ENCODE results near the gene AGFG1.

The AGFG1 gene

GRCh38 chr2:227602358-227602757, 130.4 kb downstream of the AGFG1 start:
- no peak overlapping the region for H3K4me3 Mint-ChIP-seq

GRCh38 chr2:227606476-227606875, 134.5 kb downstream of the AGFG1 start:
- H3K36me3 Mint-ChIP-seq (ENCODE audit: low read depth), result no peaks in the 10 kb centered on the region
- intact Hi-C loops (cut with micrococcal nuclease), result no loop called here
- no peak overlapping the region for H3K4me3 Mint-ChIP-seq
- H3K4me1 Mint-ChIP-seq (ENCODE audit: low read depth), result peaks cover 19% of the 10 kb centered on the region
- H3K9me3 Mint-ChIP-seq, result no peaks in the 10 kb centered on the region
- no peak overlapping the region for H3K27ac Mint-ChIP-seq
- peaks cover 64% of the 10 kb centered on the region for H3K27me3 Mint-ChIP-seq

More at GRCh38 chr2:227602358-227602757, 130.4 kb downstream of the AGFG1 start:
- intact Hi-C loops (cut with micrococcal nuclease), result no loop called here
- no peaks in the 10 kb centered on the region for H3K4me1 Mint-ChIP-seq (ENCODE audit: low read depth)
- H3K9me3 Mint-ChIP-seq, result no peaks in the 10 kb centered on the region
- peaks cover 42% of the 10 kb centered on the region for H3K27me3 Mint-ChIP-seq
- no peak overlapping the region for H3K27ac Mint-ChIP-seq
- H3K36me3 Mint-ChIP-seq (ENCODE audit: low read depth), result no peaks in the 10 kb centered on the region

GRCh38 chr2:227607941-227608340, 136.0 kb downstream of the AGFG1 start:
- Mint-ChIP-seq H3K9me3 (no peaks in the 10 kb centered on the region), H3K27ac (no peak overlapping the region), H3K4me1 (ENCODE audit: low read depth) (peaks cover 19% of the 10 kb centered on the region), H3K4me3 (no peak overlapping the region), H3K36me3 (ENCODE audit: low read depth) (no peaks in the 10 kb centered on the region), H3K27me3 (peaks cover 70% of the 10 kb centered on the region)
- intact Hi-C loops (cut with micrococcal nuclease), result no loop called here

GRCh38 chr2:227608561-227609338, 136.8 kb downstream of the AGFG1 start:
- Mint-ChIP-seq H3K27me3 (peaks cover 71% of the 10 kb centered on the region), H3K27ac (no peak overlapping the region)

GRCh38 chr2:227610123-227610522, 138.2 kb downstream of the AGFG1 start:
- peaks cover 66% of the 10 kb centered on the region for H3K27me3 Mint-ChIP-seq
- H3K4me1 Mint-ChIP-seq (ENCODE audit: low read depth), result peaks cover 19% of the 10 kb centered on the region
- no peaks in the 10 kb centered on the region for H3K9me3 Mint-ChIP-seq
- H3K4me3 Mint-ChIP-seq, result no peak overlapping the region
- no peaks in the 10 kb centered on the region for H3K36me3 Mint-ChIP-seq (ENCODE audit: low read depth)
- no peak overlapping the region for H3K27ac Mint-ChIP-seq
- intact Hi-C loops (cut with micrococcal nuclease), result no loop called here

More at GRCh38 chr2:227608561-227609338, 136.8 kb downstream of the AGFG1 start:
- intact Hi-C loops (cut with micrococcal nuclease), result no loop called here
- no peak overlapping the region for H3K4me3 Mint-ChIP-seq
- no peaks in the 10 kb centered on the region for H3K36me3 Mint-ChIP-seq (ENCODE audit: low read depth)
- H3K4me1 Mint-ChIP-seq (ENCODE audit: low read depth), result peaks cover 19% of the 10 kb centered on the region
- no peaks in the 10 kb centered on the region for H3K9me3 Mint-ChIP-seq

All from dendritic cell treated with granulocyte-macrophage colony-stimulating factor and Interleukin-4, amounts not matched to agents 40 ng/mL and 50 ng/mL, for 4 days (primary cell).